Pulmonary artery endothelial cell (primary cell): ENCODE results near the gene SF3A2. TPM values are rescaled to one million over a fixed set of nuclear protein-coding genes. Genes with fewer than 3 reads are reported as not detected.

ENCODE experiments used
- DNase-seq: peaks from one replicate; pipeline ENCODE4 v3.0.0-alpha.2; 2011; ENCODE audit warnings: low read depth, low spot score
- total RNA-seq: library from RNA; depleted of rRNA; stranded (reverse); fragments of >200 nt; gene quantifications from 2 replicates; pipeline ENCODE4 v1.2.3, GENCODE V29; 2014

SF3A2 gene
- total RNA-seq, 1 donor from 2014 or later, result 50.4 TPM

- DNase-seq, result no peak
Observed at GRCh38 chr19:2226051-2226839, 10.4 kb upstream of the SF3A2 start.

DNA sequence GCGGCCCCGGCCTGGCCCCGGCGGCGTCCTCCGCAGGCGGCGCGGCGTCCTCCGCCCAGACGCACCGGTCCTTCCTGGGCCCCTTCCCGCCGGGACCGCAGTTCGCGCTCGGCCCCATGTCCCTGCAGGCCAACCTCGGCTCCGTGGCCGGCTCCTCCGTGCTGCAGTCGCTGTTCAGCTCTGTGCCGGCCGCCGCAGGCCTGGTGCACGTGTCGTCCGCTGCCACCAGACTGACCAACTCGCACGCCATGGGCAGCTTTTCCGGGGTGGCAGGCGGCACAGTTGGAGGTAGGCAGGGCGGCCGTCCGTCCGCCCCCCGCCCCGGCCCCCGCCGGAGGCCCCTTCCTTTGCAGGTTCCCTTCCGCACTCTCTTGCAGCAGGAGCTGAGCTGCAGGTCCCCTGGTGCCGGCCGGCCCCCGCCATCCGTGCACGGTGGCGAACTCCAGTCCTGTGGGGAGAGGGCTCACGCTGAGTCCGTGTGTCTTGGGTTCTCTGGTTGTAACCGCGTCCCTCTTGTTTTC is 9.7 kb upstream of the SF3A2 start:
- DNase-seq, result no peak

- DNase-seq, result no peak
Observed at GRCh38 chr19:2227415-2228156, 9.0 kb upstream of the SF3A2 start.

- no peak for DNase-seq
Observed at GRCh38 chr19:2228157-2229030, 8.2 kb upstream of the SF3A2 start.

DNA sequence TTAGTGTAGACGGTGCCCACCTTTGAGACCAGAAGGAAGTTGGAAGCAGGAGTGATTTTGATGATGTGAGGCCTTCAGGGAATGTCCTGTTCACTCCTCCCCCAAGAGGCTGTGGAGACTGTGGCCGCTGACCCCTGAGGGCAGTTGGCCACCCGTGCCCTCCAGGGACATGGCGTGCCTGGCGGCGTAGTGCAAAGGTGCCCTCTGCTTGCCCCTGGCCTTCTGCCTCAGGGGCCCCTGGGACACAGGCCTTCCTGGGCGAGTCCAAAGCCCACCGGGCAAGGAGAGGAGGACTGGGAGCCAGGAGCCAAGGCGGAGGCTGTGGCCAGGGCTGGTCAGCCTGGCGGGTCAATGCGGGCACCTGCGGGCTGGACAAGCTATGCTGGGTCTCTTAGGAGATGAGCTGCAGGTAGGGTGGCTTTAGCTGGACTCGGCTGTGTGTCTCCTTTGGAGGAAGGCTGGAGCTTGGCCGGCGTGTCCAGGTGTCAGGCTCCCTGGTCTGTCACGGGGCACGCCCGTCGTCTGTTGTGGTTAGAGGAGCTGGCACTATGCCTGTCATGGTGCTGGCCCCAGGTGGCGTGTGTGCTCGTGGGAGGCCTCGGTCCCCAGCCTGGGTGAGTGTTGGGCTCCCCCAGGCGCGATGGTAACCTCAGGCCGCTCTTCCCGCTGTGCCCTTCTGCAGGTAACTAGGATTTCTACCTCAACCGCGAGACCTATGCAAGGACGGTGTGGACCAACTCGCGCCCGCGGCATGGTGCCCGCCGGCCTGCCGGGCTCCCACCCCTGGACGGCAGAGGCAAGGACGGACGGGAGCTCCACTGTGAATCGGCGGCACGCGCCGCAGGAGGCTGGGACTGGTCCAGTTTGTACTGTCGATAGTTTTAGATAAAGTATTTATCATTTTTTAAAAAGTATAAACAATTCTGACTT is 7.3 kb upstream of the SF3A2 start:
- DNase-seq, result no peak

GRCh38 chr19:2230033-2230531 is 6.5 kb upstream of the SF3A2 start:
- DNase-seq, result no peak

DNA sequence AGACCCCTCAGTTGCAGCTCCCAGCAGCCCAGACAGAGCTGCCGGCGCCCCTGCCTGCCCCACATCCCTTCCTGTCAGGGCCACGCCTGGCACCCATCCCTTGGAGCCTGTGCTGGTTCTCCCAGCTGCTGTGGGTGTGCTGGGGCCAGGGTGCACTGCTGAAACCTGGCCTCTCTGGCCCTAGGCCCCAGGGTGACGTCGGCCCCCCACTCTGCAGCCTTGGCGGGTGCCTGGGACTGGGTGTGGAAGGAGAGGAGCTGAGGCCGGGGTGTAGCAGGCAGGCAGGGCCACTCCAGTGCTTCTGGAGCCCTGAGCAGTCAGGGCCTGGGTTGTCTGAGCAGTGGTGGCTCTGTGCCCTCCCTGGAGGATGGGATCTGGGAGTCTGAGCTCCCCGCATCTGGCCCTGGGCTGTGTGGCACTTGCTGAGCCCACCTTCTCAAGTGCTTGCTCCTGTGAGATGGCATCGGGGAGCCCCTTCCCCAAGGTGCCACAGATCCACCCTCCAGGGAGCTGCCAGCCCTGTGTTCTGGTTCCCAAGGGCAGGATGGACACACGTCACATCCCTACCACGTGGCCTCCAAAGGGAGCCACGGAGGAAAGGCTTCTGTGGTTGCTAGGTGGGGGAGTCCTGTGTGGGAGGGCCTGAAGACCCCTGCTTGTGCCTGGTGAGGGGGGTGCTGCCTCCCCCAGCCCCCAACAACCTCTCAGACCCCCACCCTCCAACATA is 5.7 kb upstream of the SF3A2 start:
- DNase-seq, result no peak

DNA sequence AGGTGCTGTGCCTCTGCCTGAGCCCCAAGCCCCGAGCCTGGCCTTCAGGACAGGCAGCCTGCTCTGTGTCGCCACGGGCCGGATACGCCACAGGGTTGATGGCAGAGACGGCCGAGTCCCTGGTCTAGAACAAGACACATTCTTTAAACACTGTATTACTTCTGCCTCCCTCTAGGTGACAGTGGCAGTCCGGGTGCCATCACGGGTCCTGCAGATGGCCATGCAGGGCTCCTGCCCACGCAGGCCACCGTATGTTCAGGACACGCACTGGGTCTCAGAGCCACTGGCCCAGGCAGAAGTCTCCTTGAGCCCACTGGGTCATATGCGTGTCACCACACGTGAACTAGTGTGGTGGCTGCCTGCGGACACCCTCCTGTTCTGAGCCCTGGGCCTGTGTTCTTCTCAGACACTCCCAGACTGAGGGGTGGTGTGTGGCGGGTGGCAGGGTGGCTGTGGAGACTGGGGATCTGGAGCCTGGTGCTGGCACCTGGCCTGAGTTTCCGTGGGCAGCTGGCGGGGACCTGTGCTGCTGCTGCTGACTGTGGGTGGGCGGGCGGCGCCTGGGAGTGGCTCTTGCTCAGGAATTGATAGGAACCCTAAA is 4.9 kb upstream of the SF3A2 start:
- DNase-seq, result no peak

- no peak for DNase-seq
Observed at GRCh38 chr19:2232286-2233151, 4.1 kb upstream of the SF3A2 start.

- no peak for DNase-seq
Observed at GRCh38 chr19:2233601-2234280, 2.9 kb upstream of the SF3A2 start.

DNA sequence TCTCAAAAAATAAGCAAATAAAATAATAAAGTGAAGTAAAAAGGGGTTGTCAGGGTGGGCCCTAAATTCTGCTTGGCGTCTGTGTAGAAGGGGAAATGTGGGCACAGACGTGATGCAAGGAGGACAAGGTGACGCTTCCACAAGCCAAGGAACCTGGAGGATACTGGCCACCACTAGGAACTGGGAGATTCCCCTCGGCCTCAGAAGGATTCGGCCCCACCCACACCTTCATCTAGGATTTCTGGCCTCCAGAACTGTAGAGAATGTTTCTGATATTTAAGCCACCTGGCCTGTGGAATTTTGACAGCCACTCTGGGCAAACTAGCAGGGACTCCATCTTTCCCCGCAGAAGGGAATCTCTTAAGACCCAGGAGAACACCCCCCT is 1.6 kb upstream of the SF3A2 start:
- no peak for DNase-seq

- DNase-seq, result no peak
Observed at GRCh38 chr19:2235381-2236063, 1.1 kb upstream of the SF3A2 start.

- no peak for DNase-seq
Observed at GRCh38 chr19:2236064-2236313, 635 bp upstream of the SF3A2 start.

DNA sequence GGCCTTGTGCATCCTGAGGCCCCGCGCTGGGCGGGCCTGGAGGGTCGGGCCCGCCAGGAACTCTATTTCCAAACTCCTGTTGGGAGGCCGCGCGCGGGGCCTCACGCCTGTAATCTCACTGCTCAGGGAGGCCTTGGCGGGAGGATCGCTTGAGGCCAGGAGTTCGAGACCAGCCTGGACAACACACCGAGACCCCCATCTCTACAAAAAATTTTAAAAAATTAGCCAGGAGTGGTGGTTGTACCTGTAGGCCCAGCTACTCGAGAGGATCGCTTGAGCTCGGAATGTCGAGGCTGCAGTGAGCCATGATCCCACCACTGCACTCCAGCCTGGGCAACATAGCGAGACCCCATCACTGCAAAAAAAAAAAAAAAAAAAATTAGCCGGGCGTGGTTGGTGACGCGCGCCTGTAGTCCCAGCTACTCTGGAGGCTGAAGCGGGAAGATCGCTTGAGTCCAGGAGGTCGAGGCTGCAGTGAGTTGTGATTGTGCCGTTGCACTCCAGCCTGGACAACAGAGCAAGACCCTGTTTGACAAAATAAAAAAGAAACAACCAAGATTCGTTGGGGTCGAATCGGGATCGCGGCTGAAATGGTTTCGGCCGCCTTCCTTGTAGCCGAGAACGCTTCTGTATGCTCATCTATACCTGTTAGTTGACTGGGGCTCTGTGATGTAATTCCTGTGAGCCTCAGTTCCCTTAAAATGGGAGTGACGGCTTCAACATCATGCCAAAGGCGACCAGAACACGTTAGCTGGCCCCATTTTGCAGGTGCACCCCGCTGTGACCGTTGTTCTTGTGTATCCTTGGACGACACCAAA is 636 bp downstream of the SF3A2 start:
- no peak for DNase-seq

- no peak for DNase-seq
Observed at GRCh38 chr19:2237869-2238153, 1.2 kb downstream of the SF3A2 start.

DNA sequence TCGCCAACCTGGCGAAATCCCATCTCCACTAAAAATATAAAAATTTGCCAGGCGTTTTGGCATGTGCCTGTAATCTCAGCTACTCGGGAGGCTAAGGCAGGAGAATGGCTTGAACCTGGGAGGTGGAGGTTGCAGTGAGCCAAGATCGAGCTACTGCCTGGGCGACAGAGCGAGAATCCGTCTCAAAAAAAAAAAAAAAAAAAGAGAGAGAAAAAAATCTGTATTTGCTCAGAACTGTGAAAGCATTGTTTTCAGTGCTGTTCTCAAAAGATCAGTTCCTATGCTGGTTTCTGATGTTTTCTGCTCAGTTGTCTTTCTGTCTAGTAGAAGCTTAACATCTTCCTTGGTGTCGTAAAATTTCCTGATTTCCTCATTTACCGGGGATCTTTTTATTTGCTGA is 2.5 kb downstream of the SF3A2 start:
- DNase-seq, result no peak
